IPS-18a (cell line): ENCODE results near the gene FRG2B.
"Not testable (repeated sequence)": the region's sequence is repeated elsewhere in the genome, so short reads cannot be mapped to it uniquely, and the experiment has no call there.

Experiments used
- H3K27ac ChIP-seq: one replicate; pipeline ENCODE4 v1.5.1; 2013; ENCODE audit warnings: low read length
- H3K27me3 ChIP-seq: one replicate; pipeline ENCODE4 v1.6.1; 2013; ENCODE audit warnings: mild to moderate bottlenecking, low read length; ENCODE audit not compliant: control insufficient read depth, insufficient read depth
- H3K36me3 ChIP-seq: one replicate; pipeline ENCODE4 v1.6.1; 2013; ENCODE audit warnings: low read depth, low read length; ENCODE audit not compliant: control insufficient read depth
- H3K4me1 ChIP-seq: one replicate; pipeline ENCODE4 v1.6.1; 2013; ENCODE audit warnings: low read depth, low read length; ENCODE audit not compliant: control insufficient read depth
- H3K4me3 ChIP-seq: one replicate; pipeline ENCODE4 v1.5.1; 2013; ENCODE audit warnings: low read length
- H3K9ac ChIP-seq: one replicate; pipeline ENCODE4 v1.6.1; 2013; ENCODE audit warnings: mild to moderate bottlenecking, low read length, moderate library complexity
- H3K9me3 ChIP-seq: one replicate; pipeline ENCODE4 v1.6.1; 2013; ENCODE audit warnings: low read depth, low read length; ENCODE audit not compliant: control insufficient read depth

FRG2B gene

GRCh38 chr10:133618851-133619250 lies 7.7 kb downstream of the FRG2B start:
- no peak overlapping the region for H3K27ac ChIP-seq
- no peak overlapping the region for H3K4me3 ChIP-seq
- H3K9me3 ChIP-seq = peaks cover 56% of the 10 kb centered on the region
- H3K4me1 ChIP-seq = no peaks in the 10 kb centered on the region
- H3K9ac ChIP-seq = no peak overlapping the region
- no peaks in the 10 kb centered on the region for H3K36me3 ChIP-seq
- H3K27me3 ChIP-seq = no peaks in the 10 kb centered on the region

GRCh38 chr10:133617196-133617595 lies 9.4 kb downstream of the FRG2B start:
- Histone ChIP-seq H3K27ac (no peak overlapping the region), H3K9me3 (peaks cover 56% of the 10 kb centered on the region)

GRCh38 chr10:133616371-133617130 lies 10.0 kb downstream of the FRG2B start:
- H3K9ac ChIP-seq = no peak overlapping the region
- no peak overlapping the region for H3K27ac ChIP-seq
- no peaks in the 10 kb centered on the region for H3K4me1 ChIP-seq
- no peaks in the 10 kb centered on the region for H3K36me3 ChIP-seq
- H3K4me3 ChIP-seq = no peak overlapping the region
- peaks cover 54% of the 10 kb centered on the region for H3K9me3 ChIP-seq
- H3K27me3 ChIP-seq = no peaks in the 10 kb centered on the region

More at GRCh38 chr10:133617196-133617595, 9.4 kb downstream of the FRG2B start:
- Histone ChIP-seq H3K27me3 (no peaks in the 10 kb centered on the region), H3K4me3 (no peak overlapping the region), H3K9ac (no peak overlapping the region), H3K36me3 (no peaks in the 10 kb centered on the region), H3K4me1 (no peaks in the 10 kb centered on the region)

DNA sequence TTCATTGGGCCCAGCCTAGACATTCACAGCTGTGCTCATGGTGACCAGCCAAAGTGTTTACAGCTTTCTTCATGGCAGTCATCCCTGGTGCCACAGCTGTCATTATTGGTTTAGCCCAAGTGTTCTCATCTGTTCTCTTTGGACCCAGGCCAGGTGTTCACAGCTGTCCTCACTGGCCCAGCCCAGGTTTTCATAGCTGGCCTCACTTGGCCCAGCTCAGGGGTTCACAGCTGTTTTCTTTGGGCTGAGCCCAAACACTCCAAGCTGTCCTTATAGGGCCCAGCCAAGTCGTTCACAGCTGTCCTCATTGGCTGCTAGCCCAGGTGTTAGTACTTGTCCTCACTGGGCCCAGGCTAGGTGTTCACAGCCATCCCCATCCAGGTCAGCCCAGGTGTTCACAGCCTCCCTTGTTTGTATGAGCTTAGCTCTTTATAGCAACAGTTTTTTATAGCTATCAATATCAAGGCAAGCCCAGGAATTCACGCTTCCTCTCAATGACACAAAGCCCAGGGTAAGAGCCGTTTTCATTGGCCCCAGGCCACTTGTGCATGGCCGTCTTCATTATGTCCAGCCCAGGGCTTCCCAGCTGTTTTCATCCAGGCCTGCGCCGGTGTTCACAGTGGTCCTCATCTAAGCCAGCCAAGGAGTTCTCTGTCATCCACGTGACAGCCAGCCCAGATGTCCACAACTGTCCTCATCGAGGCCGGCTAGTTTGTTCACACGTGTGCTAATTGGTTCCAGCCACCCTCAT lies 11.6 kb downstream of the FRG2B start:
- Histone ChIP-seq H3K4me3 (no peak overlapping the region), H3K4me1 (no peaks in the 10 kb centered on the region), H3K36me3 (no peaks in the 10 kb centered on the region), H3K9ac (no peak overlapping the region), H3K27me3 (no peaks in the 10 kb centered on the region), H3K27ac (no peak overlapping the region), H3K9me3 (peaks cover 44% of the 10 kb centered on the region)

- no peak overlapping the region for H3K4me3 ChIP-seq
- H3K27ac ChIP-seq = no peak overlapping the region
Observed at GRCh38 chr10:133613699-133614098, 12.9 kb downstream of the FRG2B start.

GRCh38 chr10:133611079-133611478 lies 15.5 kb downstream of the FRG2B start:
- H3K4me1 ChIP-seq = no peaks in the 10 kb centered on the region
- peaks cover 47% of the 10 kb centered on the region for H3K9me3 ChIP-seq
- H3K4me3 ChIP-seq = no peak overlapping the region
- no peaks in the 10 kb centered on the region for H3K36me3 ChIP-seq
- no peak overlapping the region for H3K9ac ChIP-seq
- H3K27ac ChIP-seq = no peak overlapping the region
- no peaks in the 10 kb centered on the region for H3K27me3 ChIP-seq

More at GRCh38 chr10:133613699-133614098, 12.9 kb downstream of the FRG2B start:
- Histone ChIP-seq H3K27me3 (no peaks in the 10 kb centered on the region), H3K9ac (no peak overlapping the region), H3K4me1 (no peaks in the 10 kb centered on the region), H3K36me3 (no peaks in the 10 kb centered on the region), H3K9me3 (peaks cover 40% of the 10 kb centered on the region)

- Histone ChIP-seq H3K9ac (no peak overlapping the region), H3K4me3 (no peak overlapping the region), H3K4me1 (no peaks in the 10 kb centered on the region), H3K36me3 (no peaks in the 10 kb centered on the region), H3K27me3 (no peaks in the 10 kb centered on the region), H3K27ac (no peak overlapping the region), H3K9me3 (peaks cover 48% of the 10 kb centered on the region)
Observed at GRCh38 chr10:133608855-133609254, 17.7 kb downstream of the FRG2B start.

- not testable (repeated sequence) for H3K4me3 ChIP-seq, H3K4me1 ChIP-seq, H3K27ac ChIP-seq, H3K27me3 ChIP-seq, H3K9ac ChIP-seq, H3K36me3 ChIP-seq
- H3K9me3 ChIP-seq = peaks cover 70% of the 10 kb centered on the region
Observed at GRCh38 chr10:133603434-133603833, 23.2 kb downstream of the FRG2B start.

- peaks cover 71% of the 10 kb centered on the region for H3K9me3 ChIP-seq
- no peak overlapping the region for H3K4me3 ChIP-seq
- no peak overlapping the region for H3K9ac ChIP-seq
- H3K27ac ChIP-seq = no peak overlapping the region
- no peaks in the 10 kb centered on the region for H3K4me1 ChIP-seq
- H3K27me3 ChIP-seq = no peaks in the 10 kb centered on the region
- no peaks in the 10 kb centered on the region for H3K36me3 ChIP-seq
Observed at GRCh38 chr10:133600657-133601056, 25.9 kb downstream of the FRG2B start.

GRCh38 chr10:133599869-133600268 lies 26.7 kb downstream of the FRG2B start:
- H3K27me3 ChIP-seq, H3K4me1 ChIP-seq, H3K9ac ChIP-seq, H3K4me3 ChIP-seq, H3K36me3 ChIP-seq, H3K27ac ChIP-seq: not testable (repeated sequence)
- H3K9me3 ChIP-seq = peaks cover 75% of the 10 kb centered on the region

- Histone ChIP-seq H3K27me3 (no peaks in the 10 kb centered on the region), H3K36me3 (no peaks in the 10 kb centered on the region), H3K4me3 (no peak overlapping the region), H3K27ac (no peak overlapping the region), H3K4me1 (no peaks in the 10 kb centered on the region), H3K9ac (no peak overlapping the region), H3K9me3 (peaks cover 51% of the 10 kb centered on the region)
Observed at GRCh38 chr10:133592716-133593115, 33.9 kb downstream of the FRG2B start.

GRCh38 chr10:133590970-133591359 lies 35.6 kb downstream of the FRG2B start:
- Histone ChIP-seq H3K9me3 (peaks cover 47% of the 10 kb centered on the region), H3K9ac (no peak overlapping the region), H3K4me1 (no peaks in the 10 kb centered on the region), H3K4me3 (no peak overlapping the region), H3K27ac (no peak overlapping the region), H3K36me3 (no peaks in the 10 kb centered on the region), H3K27me3 (no peaks in the 10 kb centered on the region)
